Endometrium (tissue), 2 donors: ENCODE results near the gene BIRC7.

ENCODE experiments used
- FAIRE-seq: peaks from 2 replicates; lab custom pipeline; 2012; peaks lifted over from hg19 to GRCh38; lab: Jason Lieb, UNC
- donor health status: control.
- donor health status: control.

BIRC7 gene

DNA sequence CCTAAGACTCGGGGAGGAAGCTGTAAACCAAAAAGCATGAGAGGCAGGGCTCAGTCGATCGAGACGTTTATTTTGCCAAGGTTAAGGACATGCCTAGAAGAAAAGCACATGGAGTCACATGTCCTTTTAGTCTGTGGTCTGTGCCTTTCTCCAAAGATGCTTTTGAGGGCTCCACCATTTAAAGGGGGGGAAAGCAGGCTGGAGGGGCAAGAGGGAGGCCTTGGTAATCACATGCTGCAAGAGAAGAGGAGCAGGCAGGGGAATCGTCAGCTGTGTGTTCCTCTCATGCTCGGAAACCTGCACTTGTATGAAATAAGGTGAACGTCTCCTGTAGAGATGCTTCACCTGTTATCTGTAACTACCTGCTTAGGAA, 10.6 kb upstream of the BIRC7 start:
- FAIRE-seq, result no peak

DNA sequence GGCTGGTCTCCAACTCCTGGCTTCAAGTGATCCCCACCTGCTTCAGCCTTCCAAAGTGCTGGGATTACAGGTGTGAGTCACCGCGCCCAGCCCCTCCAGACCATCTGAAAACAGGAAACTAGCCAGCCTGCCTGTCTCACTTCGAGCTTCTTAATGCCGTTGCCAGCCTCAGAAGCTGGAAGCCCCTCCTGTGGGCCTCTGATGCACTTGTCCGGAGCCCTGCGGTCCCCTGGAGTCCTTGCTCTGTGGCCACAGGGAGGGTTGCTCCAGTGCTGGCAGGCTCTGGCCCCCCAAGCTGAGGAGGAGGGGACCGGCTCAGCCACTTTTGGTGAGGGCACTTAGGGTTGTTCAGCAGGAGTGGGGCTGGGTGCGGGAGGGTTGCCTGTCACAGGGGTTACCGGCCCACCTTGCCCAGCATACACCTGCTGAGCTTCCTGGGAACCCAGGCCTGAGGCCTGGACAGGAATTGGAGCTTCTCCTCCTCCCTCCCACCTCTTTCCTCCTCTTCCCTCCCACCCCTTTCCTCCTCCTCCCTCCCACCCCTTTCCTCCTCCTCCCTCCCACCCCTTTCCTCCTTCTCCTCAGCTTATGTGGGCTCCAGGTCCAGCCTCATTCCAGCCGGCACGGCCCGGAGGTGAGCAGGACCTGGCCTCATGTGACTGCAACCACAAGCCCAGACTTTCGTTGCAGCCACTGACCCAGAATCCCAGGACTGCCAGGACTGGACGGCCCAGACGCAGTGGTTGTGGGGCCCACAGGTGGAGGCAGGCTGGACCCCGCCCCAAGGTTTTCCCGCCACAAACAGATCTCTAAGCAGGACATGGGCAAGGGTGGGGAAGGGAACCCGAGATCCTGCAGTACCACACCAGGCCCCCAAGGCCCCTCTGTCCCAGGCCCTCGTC, 9.4 kb upstream of the BIRC7 start:
- FAIRE-seq, result no peak

DNA sequence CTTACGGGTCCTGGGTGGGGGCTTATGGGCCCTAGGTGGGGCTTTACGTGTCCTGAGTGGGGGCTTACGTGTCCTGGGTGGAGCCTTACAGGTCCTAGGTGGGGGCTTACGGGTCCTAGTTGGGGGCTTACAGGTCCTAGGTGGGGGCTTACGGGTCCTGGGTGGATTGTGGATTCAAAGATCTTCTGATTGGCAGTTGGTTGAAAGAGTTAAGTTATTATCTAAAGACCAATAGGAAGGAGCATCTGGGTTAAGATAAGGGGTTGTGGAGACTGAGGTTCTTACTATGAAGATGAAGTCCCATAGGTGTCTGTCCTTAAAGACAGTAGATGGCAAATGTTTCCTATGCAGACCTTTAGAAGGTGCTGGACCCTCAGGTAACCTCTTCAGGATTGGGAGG, 8.4 kb upstream of the BIRC7 start:
- FAIRE-seq, result no peak

DNA sequence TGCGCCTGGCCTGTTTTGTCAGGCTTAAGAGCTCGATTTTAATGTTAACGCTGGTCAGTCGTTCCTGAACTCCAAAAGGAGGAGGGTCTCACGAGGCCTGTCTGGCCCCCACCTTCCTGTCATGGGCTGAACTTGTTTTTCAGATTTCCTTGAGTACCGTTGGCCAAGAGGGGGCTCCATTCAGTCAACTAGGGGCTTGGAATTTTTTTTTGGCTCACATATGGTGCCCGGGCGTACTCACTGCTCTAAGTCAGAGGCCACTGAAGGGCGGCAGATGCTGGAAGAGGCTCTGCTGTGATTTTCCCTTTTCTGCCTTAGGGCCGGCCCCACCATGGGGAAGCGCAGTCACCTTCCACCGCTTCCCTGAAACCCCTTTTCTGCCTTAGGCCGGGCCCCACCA, 6.9 kb upstream of the BIRC7 start:
- no peak for FAIRE-seq

DNA sequence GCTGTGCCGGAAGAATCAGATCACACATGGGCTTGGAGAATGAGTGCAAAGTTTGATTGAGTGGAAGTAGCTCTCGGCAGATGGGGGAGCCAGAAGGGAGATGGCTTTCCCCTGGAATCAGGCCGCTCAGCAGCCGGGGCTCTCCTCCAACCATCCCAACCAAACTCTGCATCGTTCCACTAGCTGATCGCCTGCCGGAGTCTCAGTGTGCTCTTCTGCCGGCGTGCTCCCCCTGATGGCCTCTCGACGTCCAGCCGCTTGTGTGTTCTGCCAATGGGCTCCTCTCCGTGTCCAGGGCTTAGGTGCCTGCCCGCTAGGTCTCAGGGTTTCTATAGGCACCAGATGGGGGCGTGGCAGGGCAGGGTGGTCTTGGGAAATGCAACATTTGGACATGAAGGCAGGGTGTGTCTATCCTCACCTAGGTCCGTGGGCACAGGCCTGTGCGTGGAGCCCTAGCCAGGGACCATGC, 4.9 kb upstream of the BIRC7 start:
- no peak for FAIRE-seq

DNA sequence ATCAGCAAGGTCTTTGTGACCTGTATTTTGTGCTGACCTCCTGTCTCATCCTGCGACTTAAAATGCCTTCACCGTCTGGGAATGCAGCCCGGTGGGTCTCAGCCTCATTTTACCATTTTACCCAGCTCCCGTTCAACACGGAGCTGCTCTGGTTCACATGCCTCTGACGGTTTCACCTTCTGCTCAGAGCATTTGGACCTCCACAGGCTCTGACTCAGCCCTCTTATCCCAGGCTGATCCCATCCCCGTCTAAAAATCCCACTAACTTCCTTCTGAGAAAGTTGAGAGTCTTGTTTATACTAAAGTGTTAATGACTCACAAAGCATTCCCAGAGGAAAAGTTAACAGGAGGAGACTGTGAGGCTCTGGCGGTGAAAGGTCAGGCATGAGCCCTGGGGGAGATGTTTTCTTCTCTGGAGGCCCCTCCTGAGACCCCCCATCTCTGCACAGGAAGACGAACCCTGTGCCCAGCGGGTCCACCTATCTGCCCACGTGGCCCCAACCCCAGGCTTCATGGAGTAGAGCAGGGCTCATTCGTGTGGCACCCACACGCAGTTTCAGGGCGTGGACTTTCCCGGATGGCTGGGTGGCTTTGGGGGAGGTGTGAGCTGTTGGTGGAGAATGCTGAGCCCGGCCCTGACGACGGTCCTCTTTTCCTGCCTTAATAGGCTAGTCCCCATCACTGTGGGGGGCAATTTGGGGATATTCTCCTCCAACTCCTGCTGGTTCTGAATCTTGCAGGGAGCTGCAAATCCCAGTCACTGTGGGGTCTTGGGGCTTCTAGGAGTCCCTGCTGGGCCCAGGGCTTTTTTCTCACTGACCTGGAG, 3.3 kb upstream of the BIRC7 start:
- no peak for FAIRE-seq

DNA sequence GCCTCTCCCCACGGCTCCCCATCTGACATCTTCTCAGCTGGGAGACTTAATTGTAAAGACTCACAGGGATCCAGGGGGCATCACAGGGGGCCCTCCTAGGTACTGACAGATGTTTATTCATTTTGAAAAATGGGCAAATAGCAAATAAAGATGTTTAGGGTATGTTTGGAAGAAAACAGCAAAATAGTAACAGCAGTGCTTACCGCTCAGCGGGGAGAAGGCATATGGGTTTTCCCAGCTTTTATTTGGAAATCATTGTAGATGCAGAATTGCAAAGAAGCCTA, 2.7 kb upstream of the BIRC7 start:
- FAIRE-seq, result no peak

DNA sequence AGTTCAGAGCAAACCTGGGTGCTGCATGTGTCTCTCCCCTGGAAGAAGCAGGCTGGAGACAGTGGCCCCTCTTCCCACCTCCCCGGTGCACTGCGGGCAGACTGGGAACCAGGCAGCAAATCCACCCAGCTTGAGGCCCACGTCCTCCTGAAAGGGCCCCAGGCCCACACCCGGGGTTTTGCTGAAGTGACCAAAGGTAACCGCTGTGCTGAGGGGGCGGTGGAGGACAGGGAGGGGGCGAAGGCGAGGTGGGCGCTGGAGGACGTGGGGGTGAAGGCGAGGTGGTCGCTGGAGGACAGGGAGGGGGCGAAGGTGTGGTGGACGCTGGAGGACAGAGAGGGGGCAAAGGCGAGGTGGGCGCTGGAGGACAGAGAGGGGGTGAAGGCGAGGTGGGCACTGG, 1.8 kb upstream of the BIRC7 start:
- no peak for FAIRE-seq

DNA sequence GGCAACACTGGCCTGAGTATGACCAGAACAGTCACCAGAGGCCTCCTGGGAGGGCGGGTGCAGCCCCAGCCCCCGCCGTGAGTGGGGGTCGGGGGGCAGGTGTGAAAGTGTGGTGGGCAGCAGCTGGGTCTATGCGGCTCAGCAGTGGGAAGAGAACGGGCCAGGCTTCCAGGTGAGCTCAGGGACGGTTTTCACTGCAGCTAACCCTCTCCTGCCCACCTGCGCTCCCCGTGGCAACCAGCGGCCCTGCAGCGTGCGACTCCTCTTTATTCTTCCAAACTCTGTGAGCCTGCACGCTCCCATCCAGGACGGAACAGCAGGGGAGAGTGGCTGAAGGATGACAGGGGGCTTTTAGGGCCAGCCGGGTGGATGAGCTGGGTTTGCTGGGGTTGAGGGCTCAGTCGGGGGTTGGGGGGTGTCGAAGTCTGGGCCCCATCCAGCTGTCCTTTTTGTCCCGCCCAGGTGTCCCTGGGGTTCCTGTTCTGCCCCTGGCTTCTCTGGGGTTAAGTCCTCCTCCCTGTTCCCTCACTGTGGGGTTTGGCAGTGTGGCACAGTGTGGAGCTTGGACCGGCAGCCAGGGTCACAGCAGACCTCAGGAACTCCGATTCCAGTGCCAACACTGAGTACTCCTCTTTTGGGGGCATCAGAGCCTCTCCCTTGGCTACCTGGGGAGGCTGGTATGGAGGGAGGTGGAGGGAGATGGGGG, 859 bp upstream of the BIRC7 start:
- FAIRE-seq, result no peak

DNA sequence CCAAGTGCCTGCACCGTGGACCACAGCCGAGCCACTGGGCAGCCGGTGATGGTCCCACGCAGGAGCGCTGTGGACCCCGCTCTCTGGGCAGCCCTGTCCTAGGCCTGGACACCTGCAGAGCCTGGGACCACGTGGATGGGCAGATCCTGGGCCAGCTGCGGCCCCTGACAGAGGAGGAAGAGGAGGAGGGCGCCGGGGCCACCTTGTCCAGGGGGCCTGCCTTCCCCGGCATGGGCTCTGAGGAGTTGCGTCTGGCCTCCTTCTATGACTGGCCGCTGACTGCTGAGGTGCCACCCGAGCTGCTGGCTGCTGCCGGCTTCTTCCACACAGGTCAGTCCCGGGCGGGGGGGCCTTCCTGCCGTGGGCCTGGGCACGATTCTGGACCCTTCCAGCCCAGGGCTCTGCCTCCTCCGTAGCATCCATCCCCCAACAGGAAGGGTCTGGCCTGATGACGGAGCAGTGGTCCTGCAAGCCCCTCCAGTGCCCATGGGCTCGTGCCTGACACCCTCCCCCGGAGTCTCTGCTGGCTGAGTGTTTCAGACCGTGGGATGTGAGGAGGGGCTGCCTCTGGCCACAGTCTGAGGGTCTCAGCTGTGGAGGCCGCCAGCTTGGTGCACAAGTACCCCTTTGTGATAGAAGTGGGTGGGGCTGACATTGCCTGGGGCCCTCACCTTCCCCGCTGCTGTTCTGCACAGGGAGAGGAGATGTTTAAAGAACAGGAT, 572 bp downstream of the BIRC7 start:
- no peak for FAIRE-seq

DNA sequence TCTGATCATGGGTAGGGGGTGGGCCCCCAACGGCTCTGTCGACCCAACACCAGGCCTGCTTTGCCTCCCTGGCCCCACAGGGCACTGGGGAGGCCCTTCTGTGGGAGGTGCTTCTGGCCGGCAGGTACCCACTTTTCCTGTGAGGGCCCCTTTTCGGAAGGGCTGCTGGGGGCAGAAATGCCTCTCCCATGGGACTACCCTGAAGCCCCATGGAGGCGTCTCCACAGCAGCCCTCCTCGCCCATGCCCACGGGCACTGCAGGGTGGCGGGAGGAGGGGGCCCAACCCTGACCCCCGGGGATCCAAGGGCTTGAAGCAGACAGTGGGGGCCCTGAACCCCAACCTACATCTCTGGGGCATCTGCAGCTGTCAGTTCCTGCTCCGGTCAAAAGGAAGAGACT, 2.3 kb downstream of the BIRC7 start:
- FAIRE-seq, result no peak

DNA sequence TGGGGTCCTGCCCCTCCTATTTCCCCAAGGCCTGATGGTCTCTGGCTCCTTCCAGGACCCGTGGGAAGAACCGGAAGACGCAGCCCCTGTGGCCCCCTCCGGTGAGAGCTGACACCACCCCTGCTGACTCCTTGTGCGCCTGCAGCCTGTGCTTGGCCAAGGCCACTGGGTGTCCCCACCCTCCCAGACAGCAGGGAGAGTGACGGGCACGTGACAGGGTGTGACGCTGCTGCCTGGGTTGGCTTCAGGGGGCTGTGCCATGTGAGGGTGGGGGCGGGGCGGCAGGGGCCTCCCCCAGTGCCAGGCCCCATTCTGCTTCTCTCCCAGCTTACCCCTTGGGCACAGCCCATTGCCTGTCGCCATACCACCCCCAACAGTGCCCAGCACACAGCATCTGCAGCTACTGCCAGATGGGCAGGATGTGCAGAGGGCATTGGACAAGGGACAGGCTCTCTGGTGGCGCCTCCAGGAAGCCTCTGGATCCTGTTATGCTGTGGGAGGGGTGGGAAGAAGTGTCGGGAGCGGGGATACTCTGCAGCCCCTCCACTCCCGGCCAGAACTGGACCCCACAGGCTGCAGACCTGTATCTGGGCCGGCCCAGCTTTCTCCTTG, 2.9 kb downstream of the BIRC7 start:
- FAIRE-seq, result no peak

DNA sequence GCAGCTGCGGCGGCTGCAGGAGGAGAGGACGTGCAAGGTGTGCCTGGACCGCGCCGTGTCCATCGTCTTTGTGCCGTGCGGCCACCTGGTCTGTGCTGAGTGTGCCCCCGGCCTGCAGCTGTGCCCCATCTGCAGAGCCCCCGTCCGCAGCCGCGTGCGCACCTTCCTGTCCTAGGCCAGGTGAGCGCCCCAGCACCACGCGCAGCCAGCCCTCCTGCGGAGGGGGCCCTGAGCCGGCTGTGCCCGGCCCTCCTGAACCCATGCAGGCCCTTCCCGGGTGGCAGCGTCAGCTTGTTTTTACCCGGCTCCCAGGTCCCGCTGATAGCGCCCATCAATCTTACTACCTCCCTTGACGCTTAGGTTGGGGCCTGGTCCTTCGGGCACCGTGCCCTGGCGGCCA, 3.7 kb downstream of the BIRC7 start:
- FAIRE-seq, result no peak

DNA sequence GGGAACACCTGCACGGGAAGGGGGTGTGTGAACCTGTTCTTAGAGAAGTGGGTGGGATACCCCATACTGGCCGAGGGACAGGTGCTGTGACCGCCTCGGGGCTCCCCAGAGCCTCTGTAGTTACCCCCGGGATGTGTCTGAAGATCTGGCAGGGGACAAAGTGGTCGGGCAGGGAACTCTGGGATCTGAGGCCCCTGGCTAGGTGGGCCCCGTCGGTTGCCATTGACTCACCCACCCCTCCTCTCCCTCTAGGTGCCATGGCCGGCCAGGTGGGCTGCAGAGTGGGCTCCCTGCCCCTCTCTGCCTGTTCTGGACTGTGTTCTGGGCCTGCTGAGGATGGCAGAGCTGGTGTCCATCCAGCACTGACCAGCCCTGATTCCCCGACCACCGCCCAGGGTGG, 4.3 kb downstream of the BIRC7 start:
- no peak for FAIRE-seq

DNA sequence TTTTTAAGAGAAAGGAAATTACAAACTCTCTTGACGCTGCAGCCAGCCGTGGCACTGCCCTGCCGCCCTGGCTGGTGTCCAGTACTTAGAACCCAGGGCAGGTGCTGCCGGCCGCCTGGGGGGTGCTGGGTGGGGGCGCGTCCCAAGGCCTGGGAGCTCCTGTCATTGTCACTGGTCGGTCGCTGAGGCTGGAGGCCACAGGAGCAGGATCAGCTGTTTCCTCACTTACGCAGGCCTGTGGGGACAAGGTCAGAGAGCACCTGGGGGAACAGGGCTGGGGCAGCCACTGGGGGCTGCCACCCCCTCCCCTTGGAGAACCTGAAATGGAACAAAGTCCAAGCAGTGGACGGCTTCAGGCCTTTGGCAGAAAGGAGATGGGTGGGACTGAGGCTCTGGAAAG, 5.6 kb downstream of the BIRC7 start:
- no peak for FAIRE-seq

DNA sequence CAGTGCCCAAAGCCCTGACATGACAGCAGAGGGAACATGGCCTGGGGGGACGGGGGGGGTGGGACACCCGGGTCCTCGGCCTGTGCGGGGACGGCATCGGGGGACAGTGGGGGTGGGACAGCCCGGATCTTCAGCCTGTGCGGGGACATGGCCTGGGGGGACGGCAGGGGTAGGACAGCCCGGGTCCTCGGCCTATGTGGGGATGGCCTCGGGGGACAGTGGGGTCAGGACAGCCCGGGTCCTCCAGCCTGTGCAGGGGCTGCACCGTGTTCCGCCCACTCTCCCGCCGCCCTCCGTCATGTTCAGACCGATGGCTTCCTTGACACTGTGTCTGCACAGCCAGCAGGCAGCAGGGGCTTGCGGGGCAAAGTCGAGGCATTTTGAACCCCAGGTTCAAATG, 7.0 kb downstream of the BIRC7 start:
- no peak for FAIRE-seq

DNA sequence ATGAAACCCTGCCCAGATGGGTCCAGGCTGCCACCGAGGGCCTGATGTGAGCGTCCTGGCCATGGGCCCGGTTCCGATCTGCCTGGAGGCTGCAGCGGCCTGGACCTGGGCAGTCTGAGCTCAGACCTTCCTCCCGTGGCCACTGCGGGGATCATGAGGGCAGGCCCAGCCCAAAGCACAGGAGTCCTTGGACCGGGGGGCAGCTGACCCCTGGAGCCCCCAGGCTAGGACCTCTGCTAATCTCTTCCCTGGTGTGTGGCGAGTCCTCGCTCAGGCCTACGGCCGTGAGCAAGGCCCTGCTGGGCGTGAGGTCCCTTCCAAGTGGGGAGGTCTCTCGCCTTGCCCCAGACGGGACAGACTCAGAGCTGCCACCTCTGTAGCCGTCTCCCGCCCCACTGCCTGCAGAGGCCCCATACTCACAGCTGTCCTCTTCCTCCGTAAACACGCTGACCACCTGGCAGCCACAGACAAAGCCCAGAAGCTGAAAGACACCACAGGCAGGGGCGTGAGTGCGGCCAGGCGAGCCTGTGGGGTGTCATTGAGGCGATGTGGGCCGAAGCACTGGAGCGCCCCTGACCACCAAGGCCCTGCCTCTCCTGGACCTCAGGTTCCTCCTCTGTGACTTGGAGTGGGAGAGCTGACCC, 8.0 kb downstream of the BIRC7 start:
- FAIRE-seq, result no peak

DNA sequence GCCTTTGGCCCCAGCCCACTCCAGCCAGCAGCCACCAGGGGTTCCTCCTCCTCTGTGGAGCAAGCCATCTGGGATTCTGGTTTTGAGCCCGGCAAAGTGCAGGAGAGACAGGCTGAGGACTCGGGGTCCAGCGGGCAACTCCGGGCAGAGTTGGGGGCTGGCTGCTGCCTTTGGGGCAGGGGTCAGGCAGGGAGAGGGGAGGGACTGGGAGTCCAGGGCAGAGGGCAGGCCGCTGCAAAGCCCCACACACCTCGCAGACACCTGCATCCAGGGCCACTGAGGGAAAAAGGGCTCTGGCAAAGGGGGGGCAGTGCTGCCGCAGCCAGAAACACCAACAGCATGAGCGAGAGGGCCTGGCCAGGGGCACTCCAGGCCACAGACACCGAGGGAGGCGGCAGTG, 8.8 kb downstream of the BIRC7 start:
- no peak for FAIRE-seq

DNA sequence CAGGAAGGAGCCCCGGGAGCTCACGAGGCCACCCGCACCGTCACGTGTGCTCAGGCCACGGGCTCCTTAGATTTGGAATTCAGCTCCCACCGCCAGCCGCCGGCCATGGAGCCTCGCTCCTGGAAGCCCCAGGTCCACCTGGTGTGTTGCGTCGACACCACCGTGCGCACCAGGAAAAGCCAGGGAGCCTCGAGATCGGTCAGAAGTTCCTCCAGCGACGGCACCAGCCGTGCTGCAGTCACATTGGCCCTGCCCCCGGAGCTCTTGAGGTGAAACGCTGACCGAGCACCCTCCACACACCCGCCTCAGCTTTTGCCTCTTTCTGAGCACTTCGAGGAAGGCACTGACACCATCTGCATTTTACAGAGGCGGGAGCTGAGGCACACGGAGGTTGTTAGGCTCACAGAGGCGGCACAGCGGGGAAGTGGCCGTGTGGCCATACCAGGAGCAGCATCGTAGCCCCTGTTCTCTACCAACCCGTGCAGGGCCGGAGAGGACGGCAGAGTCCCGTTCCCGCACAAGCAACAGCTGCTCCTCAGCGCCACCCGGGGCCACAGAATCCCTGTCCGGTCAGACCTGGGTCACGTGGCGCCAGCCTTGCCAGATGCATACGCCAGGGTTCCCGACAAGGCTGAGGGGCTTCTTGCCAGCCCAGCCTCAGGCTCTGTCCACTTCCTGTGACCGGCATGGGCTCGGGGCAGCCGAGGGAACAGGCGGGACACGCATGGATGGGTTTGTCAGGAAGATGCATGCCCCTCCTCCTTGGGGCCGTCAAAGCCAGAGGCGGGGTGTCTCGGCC, 11.0 kb downstream of the BIRC7 start:
- FAIRE-seq, result no peak

DNA sequence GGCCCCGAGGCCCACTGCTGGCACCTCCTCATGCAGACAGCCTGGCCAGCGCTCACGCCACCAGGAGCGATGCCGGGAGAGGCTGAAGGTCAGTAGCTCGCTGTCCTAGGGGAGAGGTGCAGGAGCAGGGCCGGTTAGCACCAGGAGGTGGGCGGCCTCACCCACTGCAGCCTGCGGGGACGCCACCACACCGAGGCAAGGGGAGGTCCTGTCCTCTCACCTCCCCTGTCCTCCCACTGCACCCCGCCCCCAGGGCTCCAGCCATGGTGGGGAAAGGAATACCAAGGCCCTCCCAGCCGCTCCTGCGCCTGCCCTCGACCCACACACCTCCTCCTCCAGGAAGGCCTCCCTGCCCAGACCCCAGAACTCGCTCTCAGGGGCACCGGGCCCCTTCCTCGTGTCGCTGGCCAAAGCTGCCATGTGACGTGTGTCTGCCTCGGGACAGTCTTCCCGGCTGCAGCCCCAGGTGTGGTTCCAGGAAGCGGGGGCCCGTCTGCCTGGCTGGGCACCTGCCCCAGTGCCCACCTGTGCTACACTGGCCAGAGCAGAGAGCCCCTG, 12.0 kb downstream of the BIRC7 start:
- FAIRE-seq, result no peak
